ENCODE data around the gene PTPRD.

GRCh38 chr9:8679371-8679822, 1933.4 kb downstream of the PTPRD start:
- TF ChIP-seq POLR2AphosphoS5 (IDR thresholded peaks at IDR 0.05), result no peak
- TF ChIP-seq, protein P1, sequence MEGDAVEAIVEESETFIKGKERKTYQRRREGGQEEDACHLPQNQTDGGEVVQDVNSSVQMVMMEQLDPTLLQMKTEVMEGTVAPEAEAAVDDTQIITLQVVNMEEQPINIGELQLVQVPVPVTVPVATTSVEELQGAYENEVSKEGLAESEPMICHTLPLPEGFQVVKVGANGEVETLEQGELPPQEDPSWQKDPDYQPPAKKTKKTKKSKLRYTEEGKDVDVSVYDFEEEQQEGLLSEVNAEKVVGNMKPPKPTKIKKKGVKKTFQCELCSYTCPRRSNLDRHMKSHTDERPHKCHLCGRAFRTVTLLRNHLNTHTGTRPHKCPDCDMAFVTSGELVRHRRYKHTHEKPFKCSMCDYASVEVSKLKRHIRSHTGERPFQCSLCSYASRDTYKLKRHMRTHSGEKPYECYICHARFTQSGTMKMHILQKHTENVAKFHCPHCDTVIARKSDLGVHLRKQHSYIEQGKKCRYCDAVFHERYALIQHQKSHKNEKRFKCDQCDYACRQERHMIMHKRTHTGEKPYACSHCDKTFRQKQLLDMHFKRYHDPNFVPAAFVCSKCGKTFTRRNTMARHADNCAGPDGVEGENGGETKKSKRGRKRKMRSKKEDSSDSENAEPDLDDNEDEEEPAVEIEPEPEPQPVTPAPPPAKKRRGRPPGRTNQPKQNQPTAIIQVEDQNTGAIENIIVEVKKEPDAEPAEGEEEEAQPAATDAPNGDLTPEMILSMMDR (IDR thresholded peaks at IDR 0.05), result no peak
